Immature natural killer cell (primary cell): Measurements from ENCODE around the gene LIMS1. TPM values are rescaled to one million over a fixed set of nuclear protein-coding genes. Genes with fewer than 3 reads are reported as not detected.
"Not testable (repeated sequence)": the region's sequence is repeated elsewhere in the genome, so short reads cannot be mapped to it uniquely, and the experiment has no call there.

ENCODE experiments used
- DNase-seq, 3 donors: peaks; one replicate each; pipeline ENCODE4 v3.0.0; 2022; ENCODE audit warnings: mixed read lengths in 1 of 3
- H3K27ac Mint-ChIP-seq, 6 donors: one replicate each; pipeline ENCODE4 v1.8.0; 2020; ENCODE audit warnings: mixed read lengths in 6 of 6, mild to moderate bottlenecking in 5 of 6, inconsistent platforms in 4 of 6, moderate library complexity in 3 of 6
- H3K27me3 Mint-ChIP-seq, 3 donors: one replicate each; pipeline ENCODE4 v1.8.0; 2020 to 2021; ENCODE audit warnings: low read depth in 3 of 3, mild to moderate bottlenecking in 3 of 3, mixed read lengths in 3 of 3, moderate library complexity in 3 of 3, inconsistent platforms in 1 of 3
- H3K36me3 Mint-ChIP-seq, 3 donors: one replicate each; pipeline ENCODE4 v1.8.0; 2020; ENCODE audit warnings: mixed read lengths in 3 of 3, inconsistent platforms in 2 of 3, mild to moderate bottlenecking in 2 of 3
- H3K4me1 Mint-ChIP-seq, 2 donors: one replicate each; pipeline ENCODE4 v1.8.0; 2020; ENCODE audit warnings: inconsistent platforms in 2 of 2, mild to moderate bottlenecking in 2 of 2, mixed read lengths in 2 of 2, moderate library complexity in 1 of 2
- H3K4me3 Mint-ChIP-seq, 5 donors: one replicate each; pipeline ENCODE4 v1.8.0; 2020; ENCODE audit warnings: mild to moderate bottlenecking in 5 of 5, mixed read lengths in 5 of 5, inconsistent platforms in 3 of 5, moderate library complexity in 3 of 5
- H3K9me3 Mint-ChIP-seq, 6 donors: one replicate each; pipeline ENCODE4 v1.8.0; 2020; ENCODE audit warnings: mild to moderate bottlenecking in 6 of 6, mixed read lengths in 6 of 6, inconsistent platforms in 4 of 6, moderate library complexity in 3 of 6
- polyA plus RNA-seq, 3 donors: library from polyadenylated mRNA; unstranded; fragments of 300-500 nt; fragmentation: Illumina TruSeq; gene quantifications; one replicate each; pipeline ENCODE4 v1.2.3, GENCODE V29; 2021

The LIMS1 gene
- polyA plus RNA-seq, 3 donors from 2014 or later: 31.3 to 64.7 (median 60.6) TPM

DNA sequence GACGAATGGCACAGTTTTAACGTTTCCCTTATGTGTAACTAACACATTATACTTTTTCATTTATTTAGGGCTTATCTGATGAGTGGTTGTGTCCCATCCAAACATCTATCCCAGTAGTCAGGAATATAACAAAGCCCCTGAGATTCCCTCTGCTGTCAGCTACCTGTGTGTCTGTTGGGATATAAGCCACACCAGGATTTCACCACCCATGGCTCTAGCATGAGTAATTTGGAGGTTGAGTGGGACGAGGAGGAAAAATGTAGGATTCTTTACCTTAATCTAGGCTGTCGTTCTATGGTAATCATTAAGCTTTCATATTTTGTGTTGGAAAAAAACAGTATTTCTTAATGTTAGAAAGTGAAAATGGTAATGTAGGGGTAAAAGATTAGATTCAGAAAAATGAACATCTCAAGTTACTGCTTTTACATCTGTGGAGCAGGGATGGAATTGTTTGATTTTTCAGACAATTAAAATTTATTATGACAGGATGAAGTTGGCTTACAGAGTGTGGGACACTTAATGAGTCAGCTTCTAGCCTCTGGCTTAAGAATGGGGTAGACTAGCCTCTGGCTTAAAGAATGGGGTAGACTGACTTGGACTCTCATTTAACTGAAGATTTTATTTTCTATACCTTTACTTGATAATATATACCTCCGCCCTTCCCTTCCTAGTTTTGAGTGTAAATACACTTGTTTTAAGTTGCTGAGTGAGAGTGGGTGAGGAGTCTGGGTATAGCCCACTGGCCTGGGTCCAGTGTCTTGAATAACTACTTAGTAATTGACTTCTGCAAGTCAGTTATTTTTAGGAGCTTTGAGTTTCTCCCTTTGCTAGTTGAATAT is 96.5 kb downstream of the LIMS1 start:
- H3K4me1 Mint-ChIP-seq: peaks cover 19 to 52% of the 10 kb centered on the region in 2 donors
- no peak overlapping the region for H3K4me3 Mint-ChIP-seq
- peak overlapping the region in 2 of 6 donors; percentile 23 to 31 for H3K27ac Mint-ChIP-seq
- H3K27me3 Mint-ChIP-seq: peaks cover 0 to under 1% (median 0%) of the 10 kb centered on the region in 3 donors
- no peaks in the 10 kb centered on the region for H3K9me3 Mint-ChIP-seq
- no peaks in the 10 kb centered on the region for H3K36me3 Mint-ChIP-seq
- no peak for DNase-seq

- Mint-ChIP-seq H3K4me3 (no peak overlapping the region), H3K9me3 (no peaks in the 10 kb centered on the region), H3K27ac (peak overlapping the region in 4 of 6 donors; percentile 9 to 82 (median 50)), H3K36me3 (no peaks in the 10 kb centered on the region), H3K4me1 (peaks cover 24 to 56% of the 10 kb centered on the region in 2 donors), H3K27me3 (peaks cover 0 to 2% (median 0%) of the 10 kb centered on the region in 3 donors)
- DNase-seq: no peak
Measured at GRCh38 chr2:108632332-108633160, 98.3 kb downstream of the LIMS1 start.

- no peak overlapping the region for H3K4me3 Mint-ChIP-seq
- peak overlapping the region in 1 of 6 donors; percentile 36 for H3K27ac Mint-ChIP-seq
- H3K9me3 Mint-ChIP-seq: no peaks in the 10 kb centered on the region
- peaks cover 24 to 50% of the 10 kb centered on the region in 2 donors for H3K4me1 Mint-ChIP-seq
- H3K36me3 Mint-ChIP-seq: no peaks in the 10 kb centered on the region
- no peak for DNase-seq
- H3K27me3 Mint-ChIP-seq: peaks cover 0 to 5% (median 0%) of the 10 kb centered on the region in 3 donors
Measured at GRCh38 chr2:108633409-108633808, 99.1 kb downstream of the LIMS1 start.

- DNase-seq: no peak
- peaks cover 0 to 5% (median 0%) of the 10 kb centered on the region in 3 donors for H3K27me3 Mint-ChIP-seq
- H3K36me3 Mint-ChIP-seq: no peaks in the 10 kb centered on the region
- peak overlapping the region in 3 of 6 donors; percentile 44 to 73 (median 51) for H3K27ac Mint-ChIP-seq
- peaks cover 20 to 46% of the 10 kb centered on the region in 2 donors for H3K4me1 Mint-ChIP-seq
- H3K9me3 Mint-ChIP-seq: no peaks in the 10 kb centered on the region
- no peak overlapping the region for H3K4me3 Mint-ChIP-seq
Measured at GRCh38 chr2:108634011-108634410, 99.7 kb downstream of the LIMS1 start.

GRCh38 chr2:108634576-108635160 is 100.4 kb downstream of the LIMS1 start:
- Mint-ChIP-seq H3K4me1 (peaks cover 13 to 39% of the 10 kb centered on the region in 2 donors), H3K9me3 (no peaks in the 10 kb centered on the region), H3K27me3 (peaks cover 0 to 5% (median 0%) of the 10 kb centered on the region in 3 donors), H3K27ac (peak overlapping the region in 2 of 6 donors; percentile 4 to 51), H3K36me3 (no peaks in the 10 kb centered on the region), H3K4me3 (no peak overlapping the region)
- DNase-seq: no peak

GRCh38 chr2:108635630-108636354 is 101.5 kb downstream of the LIMS1 start:
- Mint-ChIP-seq H3K4me3 (no peak overlapping the region), H3K4me1 (peaks cover 13 to 37% of the 10 kb centered on the region in 2 donors), H3K36me3 (no peaks in the 10 kb centered on the region), H3K9me3 (no peaks in the 10 kb centered on the region), H3K27ac (peak overlapping the region in 1 of 6 donors; percentile 30), H3K27me3 (peaks cover 0 to 5% (median 0%) of the 10 kb centered on the region in 3 donors)
- DNase-seq: no peak

DNA sequence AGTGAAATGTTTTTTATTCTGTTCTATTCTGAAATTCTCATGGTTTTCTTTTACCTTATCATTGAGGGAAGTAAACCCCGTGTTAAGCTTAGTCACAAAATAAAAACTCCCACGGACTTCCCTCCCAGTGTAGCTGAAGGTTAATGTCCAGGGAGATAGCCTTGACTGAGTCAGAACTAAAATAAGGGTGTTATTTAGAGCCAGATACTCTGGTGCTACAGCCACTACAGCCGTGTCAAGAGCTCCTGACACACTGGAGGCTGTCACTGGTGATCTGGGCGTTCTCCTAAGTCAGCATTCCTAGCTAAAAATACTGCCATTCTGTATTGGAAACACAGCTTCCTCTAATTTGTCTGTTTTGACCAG is 103.0 kb downstream of the LIMS1 start:
- H3K4me3 Mint-ChIP-seq: no peak overlapping the region
- no peaks in the 10 kb centered on the region for H3K36me3 Mint-ChIP-seq
- DNase-seq: no peak
- H3K27ac Mint-ChIP-seq: no peak overlapping the region
- H3K9me3 Mint-ChIP-seq: no peaks in the 10 kb centered on the region
- H3K27me3 Mint-ChIP-seq: peaks cover 0 to 5% (median 0%) of the 10 kb centered on the region in 3 donors
- H3K4me1 Mint-ChIP-seq: peaks cover 6 to 25% of the 10 kb centered on the region in 2 donors

DNA sequence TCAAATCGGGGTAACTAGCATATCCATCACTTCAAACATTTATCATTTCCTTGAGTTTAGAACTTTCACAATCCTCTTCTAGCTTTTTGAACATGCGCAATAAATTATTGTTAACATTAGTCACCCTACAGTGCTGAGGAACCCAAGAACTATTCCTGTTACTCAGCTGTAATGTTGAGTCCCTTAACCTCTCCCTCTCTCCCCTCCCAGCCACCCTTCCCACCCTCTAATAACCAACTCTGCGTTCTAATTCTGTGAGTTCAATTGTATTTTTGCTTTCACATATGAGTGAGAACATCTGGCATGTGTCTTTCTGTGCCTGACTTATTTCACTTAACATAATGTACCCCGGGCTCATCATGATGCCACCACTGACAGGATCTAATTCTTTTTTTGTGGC is 106.5 kb downstream of the LIMS1 start:
- H3K27me3 Mint-ChIP-seq: peaks cover 0 to 5% (median 2%) of the 10 kb centered on the region in 3 donors
- DNase-seq: no peak
- H3K4me1 Mint-ChIP-seq: peaks cover 6 to 13% of the 10 kb centered on the region in 2 donors
- peak overlapping the region in 4 of 6 donors; percentile 7 to 67 (median 52) for H3K27ac Mint-ChIP-seq
- H3K9me3 Mint-ChIP-seq: no peaks in the 10 kb centered on the region
- H3K4me3 Mint-ChIP-seq: no peak overlapping the region
- H3K36me3 Mint-ChIP-seq: peaks cover 0 to 11% (median 6%) of the 10 kb centered on the region in 3 donors

GRCh38 chr2:108641756-108642155 is 107.5 kb downstream of the LIMS1 start:
- Mint-ChIP-seq H3K4me3 (no peak overlapping the region), H3K9me3 (no peaks in the 10 kb centered on the region), H3K27ac (no peak overlapping the region), H3K36me3 (peaks cover 0 to 14% (median 6%) of the 10 kb centered on the region in 3 donors), H3K27me3 (peaks cover 0 to 3% (median 2%) of the 10 kb centered on the region in 3 donors), H3K4me1 (peaks cover 2 to 9% of the 10 kb centered on the region in 2 donors)
- DNase-seq: no peak

- Mint-ChIP-seq H3K27me3 (peaks cover 0 to 2% (median 0%) of the 10 kb centered on the region in 3 donors), H3K27ac (no peak overlapping the region), H3K4me1 (peaks cover 2 to 9% of the 10 kb centered on the region in 2 donors), H3K36me3 (peaks cover 0 to 14% (median 6%) of the 10 kb centered on the region in 3 donors), H3K9me3 (no peaks in the 10 kb centered on the region), H3K4me3 (no peak overlapping the region)
- no peak for DNase-seq
Measured at GRCh38 chr2:108643261-108643849, 109.1 kb downstream of the LIMS1 start.

DNA sequence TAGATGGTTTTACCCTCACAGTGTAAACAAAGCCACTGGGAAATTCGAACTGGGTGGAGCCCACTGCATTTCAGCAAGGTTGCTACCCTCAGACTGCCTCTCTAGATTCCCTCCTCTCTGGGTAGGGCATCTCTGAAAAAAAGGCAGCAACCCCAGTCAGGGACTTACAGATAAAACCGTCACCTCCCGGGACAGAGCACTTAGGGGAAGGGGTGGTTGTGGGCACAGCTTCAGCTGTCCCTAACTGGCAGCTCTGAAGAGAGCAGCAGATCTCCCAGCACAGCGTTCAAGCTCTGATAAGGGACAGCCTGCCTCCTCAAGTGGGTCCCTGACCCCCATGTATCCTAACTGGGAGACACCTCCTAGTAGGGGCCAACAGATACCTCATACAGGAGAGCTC is 109.6 kb downstream of the LIMS1 start:
- H3K36me3 Mint-ChIP-seq: peaks cover 0 to 14% (median 6%) of the 10 kb centered on the region in 3 donors
- H3K27ac Mint-ChIP-seq, H3K9me3 Mint-ChIP-seq, H3K27me3 Mint-ChIP-seq, H3K4me3 Mint-ChIP-seq, H3K4me1 Mint-ChIP-seq, DNase-seq: not testable (repeated sequence)

DNA sequence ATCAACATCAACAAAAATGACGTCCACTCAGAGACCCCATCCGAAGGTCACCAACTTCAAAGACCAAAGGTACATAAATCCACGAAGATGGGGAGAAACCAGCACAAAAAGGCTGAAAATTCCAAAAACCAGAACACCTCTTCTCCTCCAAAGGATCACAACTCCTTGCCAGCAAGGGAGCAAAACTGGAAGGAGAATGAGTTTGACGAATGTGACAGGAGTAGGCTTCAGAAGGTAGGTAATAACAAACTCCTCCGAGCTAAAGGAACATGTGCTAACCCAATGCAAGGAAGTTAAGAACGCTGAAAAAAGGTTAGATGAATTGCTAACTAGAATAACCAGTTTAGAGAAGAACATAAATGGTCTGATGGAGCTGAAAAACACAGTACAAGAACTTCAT is 110.2 kb downstream of the LIMS1 start:
- not testable (repeated sequence) for H3K9me3 Mint-ChIP-seq, H3K4me1 Mint-ChIP-seq, H3K27me3 Mint-ChIP-seq, H3K27ac Mint-ChIP-seq, DNase-seq, H3K4me3 Mint-ChIP-seq
- H3K36me3 Mint-ChIP-seq: peaks cover 0 to 14% (median 6%) of the 10 kb centered on the region in 3 donors

DNA sequence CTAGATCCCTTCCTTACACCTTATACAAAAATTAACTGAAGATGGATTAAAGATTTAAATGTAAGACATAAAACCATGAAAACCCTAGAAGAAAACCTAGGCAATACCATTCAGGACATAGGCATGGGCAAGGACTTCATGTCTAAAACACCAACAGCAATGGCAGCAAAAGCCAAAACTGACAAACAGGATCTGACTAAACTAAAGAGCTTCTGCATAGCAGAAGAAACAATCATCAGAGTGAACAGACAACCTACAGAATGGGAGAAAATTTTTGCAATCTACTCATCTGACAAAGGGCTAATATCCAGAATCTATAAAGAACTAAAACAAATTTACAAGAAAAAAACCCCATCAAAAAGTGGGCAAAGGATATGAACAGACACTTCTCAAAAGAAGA is 114.5 kb downstream of the LIMS1 start:
- not testable (repeated sequence) for H3K27me3 Mint-ChIP-seq, H3K4me3 Mint-ChIP-seq, DNase-seq, H3K9me3 Mint-ChIP-seq
- H3K36me3 Mint-ChIP-seq: peaks cover 0 to 14% (median 6%) of the 10 kb centered on the region in 3 donors
- peak overlapping the region in 3 of 6 donors; percentile 29 to 46 (median 40) for H3K27ac Mint-ChIP-seq
- H3K4me1 Mint-ChIP-seq: peaks cover 12 to 22% of the 10 kb centered on the region in 2 donors
